NCI-H2171 treated with DMSO at 0.1 percent for 48 hours (cell line): ENCODE data around the gene HECTD2.
"Not testable (repeated sequence)": the region's sequence is repeated elsewhere in the genome, so short reads cannot be mapped to it uniquely, and the experiment has no call there.

Experiments used
- DNase-seq: peaks from one replicate; lab custom pipeline; 2025; lab: John Stamatoyannopoulos, UW

The HECTD2 gene

GRCh38 chr10:91412354-91413087 is 2.4 kb downstream of the HECTD2 start:
- DNase-seq: no peak

- DNase-seq: no peak
Observed at GRCh38 chr10:91415816-91416215, 5.7 kb downstream of the HECTD2 start.

- DNase-seq: no peak
Observed at GRCh38 chr10:91416339-91416855, 6.3 kb downstream of the HECTD2 start.

- DNase-seq: no peak
Observed at GRCh38 chr10:91418416-91418815, 8.3 kb downstream of the HECTD2 start.

GRCh38 chr10:91420868-91421267 is 10.7 kb downstream of the HECTD2 start:
- no peak for DNase-seq

- no peak for DNase-seq
Observed at GRCh38 chr10:91422915-91423314, 12.8 kb downstream of the HECTD2 start.

- DNase-seq: no peak
Observed at GRCh38 chr10:91424016-91424415, 13.9 kb downstream of the HECTD2 start.

GRCh38 chr10:91432175-91432574 is 22.0 kb downstream of the HECTD2 start:
- no peak for DNase-seq

- DNase-seq: no peak
Observed at GRCh38 chr10:91433620-91434019, 23.5 kb downstream of the HECTD2 start.

GRCh38 chr10:91434041-91434440 is 23.9 kb downstream of the HECTD2 start:
- DNase-seq: no peak

GRCh38 chr10:91435241-91435640 is 25.1 kb downstream of the HECTD2 start:
- DNase-seq: no peak

GRCh38 chr10:91438228-91438627 is 28.1 kb downstream of the HECTD2 start:
- DNase-seq: not testable (repeated sequence)

GRCh38 chr10:91444211-91445182 is 34.4 kb downstream of the HECTD2 start:
- DNase-seq: no peak

- no peak for DNase-seq
Observed at GRCh38 chr10:91452063-91452462, 41.9 kb downstream of the HECTD2 start.

GRCh38 chr10:91453535-91453934 is 43.4 kb downstream of the HECTD2 start:
- DNase-seq: no peak

GRCh38 chr10:91455135-91455534 is 45.0 kb downstream of the HECTD2 start:
- not testable (repeated sequence) for DNase-seq

GRCh38 chr10:91460681-91461080 is 50.5 kb downstream of the HECTD2 start:
- DNase-seq: no peak

GRCh38 chr10:91462423-91462822 is 52.3 kb downstream of the HECTD2 start:
- DNase-seq: no peak

GRCh38 chr10:91464500-91464899 is 54.4 kb downstream of the HECTD2 start:
- no peak for DNase-seq

- DNase-seq: no peak
Observed at GRCh38 chr10:91465261-91465660, 55.1 kb downstream of the HECTD2 start.

GRCh38 chr10:91467114-91467513 is 57.0 kb downstream of the HECTD2 start:
- no peak for DNase-seq

- DNase-seq: no peak
Observed at GRCh38 chr10:91471602-91472001, 61.5 kb downstream of the HECTD2 start.

GRCh38 chr10:91472911-91473310 is 62.8 kb downstream of the HECTD2 start:
- no peak for DNase-seq
